Colon (tissue), 2 donors: ENCODE data around the gene LDB3.

Source experiments
- FAIRE-seq: peaks from 2 replicates; lab custom pipeline; 2012; peaks lifted over from hg19 to GRCh38; lab: Jason Lieb, UNC
- donor health status: control.
- donor health status: control.

LDB3 gene

DNA sequence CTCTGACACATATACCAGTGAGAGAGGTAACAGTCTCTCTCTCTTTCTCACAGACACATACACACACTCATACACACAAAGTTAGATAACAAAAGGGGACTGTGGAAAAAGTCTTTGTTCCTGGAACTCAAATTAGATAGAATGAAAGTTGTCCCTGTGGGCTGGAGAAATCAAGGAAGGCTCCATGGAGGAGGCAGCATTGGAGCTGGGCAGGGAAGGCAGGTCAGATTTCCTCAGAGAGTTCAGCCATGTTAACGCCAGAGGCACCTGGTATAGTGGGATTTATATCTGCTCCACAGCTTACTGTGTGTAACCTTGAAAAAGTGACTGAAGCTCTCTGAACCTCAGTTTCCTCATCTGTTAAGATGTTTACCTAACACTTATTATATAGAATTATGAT, 38.7 kb downstream of the LDB3 start:
- FAIRE-seq = no peak

GRCh38 chr10:86707505-86707904, 39.2 kb downstream of the LDB3 start:
- FAIRE-seq = no peak

DNA sequence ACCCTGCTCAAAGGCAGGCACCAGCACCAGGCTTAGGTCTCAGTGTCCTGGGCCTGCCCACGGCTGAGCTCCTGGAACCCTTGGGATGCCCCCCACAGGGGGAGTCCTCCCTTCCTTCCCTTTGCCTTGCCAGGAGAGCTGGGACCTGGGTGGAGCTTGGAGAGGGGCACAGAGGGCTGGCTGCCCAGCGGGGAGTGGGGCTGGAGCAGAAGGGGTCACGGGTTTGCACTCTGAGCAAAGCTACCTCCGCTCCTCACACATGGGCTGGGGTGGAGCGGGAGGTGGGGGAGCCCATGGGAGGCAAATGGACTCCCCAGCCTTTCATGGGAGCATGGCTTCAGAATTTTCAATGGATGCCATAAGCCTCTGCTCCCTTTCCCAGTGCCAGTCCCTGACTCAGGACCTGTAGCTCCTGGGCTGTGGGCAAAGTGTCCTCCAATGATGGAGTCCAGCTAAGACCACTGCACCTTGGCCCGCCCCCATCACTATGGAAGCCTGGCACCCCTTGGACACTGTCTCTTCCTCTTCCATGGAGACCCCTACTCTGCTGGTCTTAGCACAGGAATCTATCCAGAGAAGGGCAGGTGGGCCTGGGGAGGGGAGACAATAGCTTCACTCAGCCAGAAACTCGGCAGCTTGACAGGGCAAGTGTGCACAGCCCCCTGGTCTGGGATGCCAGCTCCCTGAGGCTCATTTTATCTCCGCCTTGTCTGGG, 39.9 kb downstream of the LDB3 start:
- no peak for FAIRE-seq

DNA sequence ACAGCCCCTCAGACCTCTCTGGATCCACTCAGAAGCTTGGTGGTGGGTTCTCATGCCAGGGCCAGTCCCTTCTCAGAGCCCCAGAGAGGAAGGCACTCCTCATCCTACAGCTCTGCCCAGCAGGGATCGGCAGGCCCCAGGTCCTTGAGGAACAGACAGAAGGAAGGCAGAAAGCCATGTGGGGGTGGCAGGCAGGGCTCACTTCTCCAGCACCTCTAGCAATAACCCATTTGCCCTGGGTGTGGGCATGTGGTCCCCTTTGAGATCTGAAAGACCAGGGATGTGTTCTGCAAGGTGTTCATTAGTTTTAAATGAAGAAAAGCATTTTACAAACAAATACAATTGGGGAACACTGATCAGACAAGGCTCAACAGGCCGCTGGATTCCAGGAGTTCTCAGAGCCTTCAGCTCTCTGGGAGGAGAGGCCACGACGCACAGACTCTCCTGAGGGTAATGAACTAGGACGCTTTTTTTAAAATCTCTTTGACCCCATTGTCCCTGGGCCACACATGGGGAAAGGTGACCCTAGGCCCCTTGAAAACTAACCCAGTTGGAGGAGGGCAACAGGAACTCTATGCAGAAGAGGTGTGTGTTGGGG, 40.6 kb downstream of the LDB3 start:
- no peak for FAIRE-seq

DNA sequence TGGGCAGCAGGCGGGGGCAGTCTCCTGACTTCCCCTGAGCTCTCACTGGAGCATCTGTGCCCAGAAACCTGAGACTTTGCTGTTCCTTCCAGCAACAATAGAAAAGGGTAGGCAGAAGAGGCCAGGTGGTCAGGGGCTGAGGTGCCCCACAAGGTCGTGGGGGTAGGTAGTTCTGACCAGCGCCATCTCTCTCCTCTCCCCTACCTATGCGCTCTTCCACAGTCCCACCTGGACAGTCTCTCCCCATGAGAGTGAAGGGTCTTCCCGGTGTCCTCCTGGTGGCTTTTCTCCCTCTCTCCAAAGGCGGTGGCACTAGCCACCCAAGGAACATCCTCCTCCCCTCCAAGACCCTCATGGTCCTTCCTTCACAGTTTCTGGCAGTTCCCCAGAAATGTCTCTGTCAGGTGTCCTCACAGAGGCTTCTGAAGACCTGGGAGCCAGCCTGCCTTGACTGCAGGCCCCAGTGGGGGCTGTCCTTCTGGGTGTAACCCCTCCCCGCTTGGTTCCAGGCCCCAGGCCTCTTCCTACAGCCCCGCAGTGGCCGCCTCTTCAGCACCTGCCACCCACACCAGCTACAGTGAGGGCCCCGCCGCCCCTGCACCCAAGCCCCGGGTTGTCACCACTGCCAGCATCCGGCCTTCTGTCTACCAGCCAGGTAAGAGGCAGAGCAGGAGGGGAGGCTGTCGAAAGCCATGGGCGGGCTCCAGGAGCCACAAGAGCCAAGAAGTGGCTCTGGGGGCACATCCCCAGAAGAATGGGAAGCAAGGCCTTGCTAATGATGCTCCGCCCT, 41.3 kb downstream of the LDB3 start:
- FAIRE-seq = no peak

- no peak for FAIRE-seq
Observed at GRCh38 chr10:86710987-86711512, 42.7 kb downstream of the LDB3 start.

GRCh38 chr10:86711513-86712316, 43.4 kb downstream of the LDB3 start:
- no peak for FAIRE-seq

- FAIRE-seq = no peak
Observed at GRCh38 chr10:86712317-86712707, 44.0 kb downstream of the LDB3 start.

DNA sequence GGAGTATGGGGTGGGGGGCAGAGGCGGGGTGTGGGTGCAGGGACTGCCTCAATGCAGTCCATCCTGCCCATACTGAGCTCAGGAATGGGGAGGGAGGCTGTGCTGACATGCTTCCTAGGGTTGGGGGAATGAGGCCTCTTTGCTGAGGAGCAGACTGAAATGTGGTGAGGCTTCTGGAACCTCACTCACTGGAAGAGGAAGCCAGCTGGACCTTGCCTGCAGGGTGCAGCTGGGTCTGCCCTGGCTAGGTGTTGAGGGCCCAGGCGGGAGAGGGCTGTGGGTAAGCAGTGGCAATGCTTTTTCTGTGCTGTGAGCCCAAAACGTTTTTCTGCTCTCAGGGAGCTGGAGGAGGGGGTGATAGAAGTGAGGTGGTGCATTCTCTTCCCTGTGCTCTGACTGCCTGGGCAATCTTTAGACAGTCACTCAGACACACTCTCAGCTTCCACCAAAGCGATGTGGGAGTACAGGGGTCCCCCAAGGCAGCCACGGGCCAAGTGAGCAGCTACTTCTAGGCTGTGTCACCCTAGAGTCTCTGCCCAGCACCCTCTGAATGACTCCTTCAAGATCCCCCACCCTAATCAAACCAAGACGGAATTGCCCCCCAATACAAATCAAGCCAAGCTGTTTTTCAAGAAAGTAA, 47.0 kb downstream of the LDB3 start:
- FAIRE-seq = no peak

- FAIRE-seq = no peak
Observed at GRCh38 chr10:86715836-86716235, 47.5 kb downstream of the LDB3 start.

- no peak for FAIRE-seq
Observed at GRCh38 chr10:86716466-86716865, 48.2 kb downstream of the LDB3 start.

- FAIRE-seq = no peak
Observed at GRCh38 chr10:86718556-86718955, 50.2 kb downstream of the LDB3 start.

- FAIRE-seq = no peak
Observed at GRCh38 chr10:86721232-86721631, 52.9 kb downstream of the LDB3 start.

DNA sequence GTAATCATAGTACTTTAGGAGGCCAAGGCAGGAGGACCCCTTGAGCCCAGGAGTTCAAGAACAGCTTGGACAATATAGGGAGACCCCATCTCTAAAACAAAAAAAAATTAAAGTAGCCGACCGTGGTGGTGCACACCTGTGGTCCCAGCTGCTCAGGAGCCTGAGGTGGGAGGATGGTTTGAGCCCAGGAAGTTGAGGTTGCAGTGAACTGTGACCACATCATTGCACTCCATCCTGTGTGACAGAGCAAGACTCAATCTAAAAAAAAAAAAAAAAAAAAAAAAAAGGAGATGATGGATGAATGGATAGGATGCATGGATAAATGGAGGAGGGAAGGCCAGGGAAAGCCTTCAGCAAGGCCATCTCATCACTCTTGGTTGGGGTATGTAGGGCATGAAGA, 54.7 kb downstream of the LDB3 start:
- no peak for FAIRE-seq

GRCh38 chr10:86724445-86724844, 56.1 kb downstream of the LDB3 start:
- no peak for FAIRE-seq

DNA sequence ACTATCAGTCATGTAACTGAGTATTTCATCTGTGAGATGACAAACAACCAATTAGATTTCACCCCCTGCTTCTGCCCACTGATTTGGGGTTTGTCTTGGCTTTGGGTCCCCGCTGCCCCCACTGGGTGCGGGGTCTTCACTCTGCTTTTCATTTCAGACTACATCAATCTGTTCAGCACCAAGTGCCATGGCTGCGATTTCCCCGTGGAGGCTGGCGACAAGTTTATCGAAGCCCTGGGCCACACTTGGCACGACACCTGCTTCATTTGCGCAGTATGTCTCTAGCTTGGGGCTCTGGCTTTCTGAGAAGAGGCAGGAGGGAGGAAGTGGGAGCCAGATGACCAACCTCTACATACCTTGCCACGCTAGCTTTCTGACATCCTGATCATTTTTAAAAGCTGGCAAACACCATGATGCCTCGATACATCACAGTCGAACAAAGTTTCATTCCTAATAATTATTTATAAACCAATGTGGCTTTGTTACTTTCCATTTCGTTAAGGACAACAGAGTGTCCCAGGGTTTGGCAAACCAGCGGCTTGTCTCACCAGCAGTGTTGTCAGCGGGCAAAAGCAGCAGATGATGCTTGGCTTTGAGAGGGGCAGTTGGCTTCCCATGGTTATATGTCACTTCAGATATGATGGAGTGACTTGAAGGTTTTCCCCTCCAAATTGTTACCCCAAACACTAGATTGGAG, 57.8 kb downstream of the LDB3 start:
- no peak for FAIRE-seq

DNA sequence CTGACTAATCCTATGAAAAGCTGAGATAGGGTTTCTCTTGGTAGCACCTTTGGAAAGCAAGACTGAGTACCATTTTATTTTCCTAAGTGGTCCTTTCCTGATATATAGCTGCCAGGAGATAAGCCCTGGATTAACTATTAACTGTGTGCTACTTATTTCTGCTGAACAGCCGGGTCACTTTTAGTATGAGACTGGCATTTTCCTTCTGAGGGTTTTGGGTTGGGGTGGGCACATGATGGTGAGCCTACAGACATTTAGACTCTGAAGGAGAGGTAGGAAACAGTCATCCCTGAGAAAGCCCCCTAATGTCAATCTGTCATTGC, 58.3 kb downstream of the LDB3 start:
- no peak for FAIRE-seq

GRCh38 chr10:86727470-86727869, 59.2 kb downstream of the LDB3 start:
- FAIRE-seq = no peak

- FAIRE-seq = no peak
Observed at GRCh38 chr10:86728056-86728455, 59.7 kb downstream of the LDB3 start.

DNA sequence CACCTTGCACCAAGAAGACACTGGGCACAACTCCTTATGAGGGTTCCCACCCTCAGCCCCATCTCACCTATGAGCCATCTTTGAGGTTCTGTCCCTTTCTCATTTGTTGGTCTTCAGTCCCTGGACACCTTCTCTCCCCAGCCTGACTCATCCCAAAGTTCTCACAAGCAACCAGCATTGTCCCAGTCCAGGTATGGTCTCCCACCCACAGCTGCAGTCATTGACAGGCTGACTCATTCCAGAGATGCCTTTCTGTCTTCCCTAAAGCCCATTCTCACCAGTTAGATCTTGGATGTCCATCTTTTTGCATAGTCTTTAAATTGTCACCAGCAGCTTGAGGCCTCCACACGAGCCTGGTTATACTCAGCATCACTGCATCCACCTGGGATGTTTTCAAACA, 61.4 kb downstream of the LDB3 start:
- FAIRE-seq = no peak

- FAIRE-seq = no peak
Observed at GRCh38 chr10:86730227-86730626, 61.9 kb downstream of the LDB3 start.
